Naive B cell (primary cell): Measurements from ENCODE around the gene SMAD3. TPM values are rescaled to one million over a fixed set of nuclear protein-coding genes. Genes with fewer than 3 reads are reported as not detected.
A peak's percentile ranks its signal among the peaks of the same experiment; 100 is the strongest.
"Not testable (repeated sequence)": the region's sequence is repeated elsewhere in the genome, so short reads cannot be mapped to it uniquely, and the experiment has no call there.

Experiments
- ATAC-seq, 2 donors: fragments of 150-1000 bp; cut with Tn5 transposase; 2 replicates each; pipeline ENCODE4 v1.10.0; 2021; ENCODE audit warnings: low read depth in 2 of 2, mild to moderate bottlenecking in 2 of 2, moderate library complexity in 2 of 2
- DNase-seq: peaks from one replicate; pipeline ENCODE4 v3.0.0; 2022
- H3K27ac Mint-ChIP-seq, 6 donors: one replicate each; pipeline ENCODE4 v1.8.0; 2020 to 2022; ENCODE audit warnings: mild to moderate bottlenecking in 6 of 6, mixed read lengths in 6 of 6, moderate library complexity in 5 of 6, inconsistent platforms in 2 of 6
- H3K27me3 Mint-ChIP-seq, 3 donors: one replicate each; pipeline ENCODE4 v1.8.0; 2021 to 2022; ENCODE audit warnings: mixed read lengths in 3 of 3, mild to moderate bottlenecking in 1 of 3
- H3K36me3 Mint-ChIP-seq, 2 donors: one replicate each; pipeline ENCODE4 v1.8.0; 2020 to 2022; ENCODE audit warnings: mixed read lengths in 2 of 2, inconsistent platforms in 1 of 2, mild to moderate bottlenecking in 1 of 2
- H3K4me1 Mint-ChIP-seq, 3 donors: one replicate each; pipeline ENCODE4 v1.8.0; 2020 to 2022; ENCODE audit warnings: mixed read lengths in 3 of 3, inconsistent platforms in 1 of 3, mild to moderate bottlenecking in 1 of 3, moderate library complexity in 1 of 3
- H3K4me3 Mint-ChIP-seq, 8 donors: one replicate each; pipeline ENCODE4 v1.8.0; 2020 to 2022; ENCODE audit warnings: mild to moderate bottlenecking in 8 of 8, mixed read lengths in 8 of 8, moderate library complexity in 8 of 8, inconsistent platforms in 2 of 8
- H3K9me3 Mint-ChIP-seq, 7 donors: one replicate each; pipeline ENCODE4 v1.8.0; 2020 to 2022; ENCODE audit warnings: mixed read lengths in 7 of 7, mild to moderate bottlenecking in 5 of 7, inconsistent platforms in 2 of 7, moderate library complexity in 1 of 7
- polyA plus RNA-seq, 6 donors: library from polyadenylated mRNA; unstranded; fragments of 300-500 nt; fragmentation: Illumina TruSeq; gene quantifications; one replicate each; pipeline ENCODE4 v1.2.3, GENCODE V29; 2021; ENCODE audit warnings: low read depth in 6 of 6

SMAD3 gene
- polyA plus RNA-seq, 6 donors from 2014 or later, result 34.7 to 68.7 (median 38.0) TPM

DNA sequence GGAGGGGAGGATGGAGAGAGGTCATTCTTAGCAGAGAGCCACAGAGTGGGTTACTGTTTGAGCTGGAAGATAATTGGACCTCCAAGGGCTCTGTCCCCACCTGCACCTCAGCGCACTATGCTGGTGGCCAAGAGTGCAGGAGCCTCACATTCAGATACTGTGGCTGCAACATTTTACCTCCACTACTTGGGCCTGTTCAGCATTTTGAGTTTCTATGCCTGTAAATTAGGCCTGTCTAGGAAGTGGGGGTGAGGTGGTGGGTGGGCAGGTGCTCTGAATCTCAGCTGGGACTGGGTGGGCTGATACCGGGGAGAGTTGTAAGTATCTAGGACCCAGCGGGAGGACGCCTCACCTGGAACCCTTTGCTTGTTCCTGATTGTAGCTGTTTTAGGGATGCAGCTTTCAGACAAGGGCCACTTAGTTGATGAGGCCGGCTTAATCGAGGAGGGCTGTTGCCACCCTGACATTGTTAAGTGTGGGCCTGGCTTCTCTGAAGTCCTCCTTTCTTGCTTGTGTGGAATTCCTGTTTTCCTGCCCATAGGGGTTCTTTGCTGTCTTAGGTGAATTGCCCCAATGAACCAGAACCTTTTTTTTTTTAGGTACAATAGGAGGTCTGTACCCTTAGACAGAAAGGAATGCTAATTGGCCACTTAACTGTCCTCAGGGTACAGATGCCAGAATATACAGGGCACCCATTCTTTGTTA, 83.8 kb downstream of the SMAD3 start:
- Mint-ChIP-seq H3K4me1 (peaks cover 79 to 90% (median 82%) of the 10 kb centered on the region in 3 donors), H3K36me3 (no peaks in the 10 kb centered on the region), H3K27ac (peak overlapping the region in 5 of 6 donors; percentile 50 to 88 (median 62)), H3K4me3 (peak overlapping the region in 7 of 8 donors; percentile 20 to 84 (median 67)), H3K9me3 (no peaks in the 10 kb centered on the region), H3K27me3 (no peaks in the 10 kb centered on the region)
- ATAC-seq (no peak), DNase-seq (no peak)

- H3K36me3 Mint-ChIP-seq, result no peaks in the 10 kb centered on the region
- H3K4me1 Mint-ChIP-seq, result peaks cover 79 to 90% (median 79%) of the 10 kb centered on the region in 3 donors
- no peaks in the 10 kb centered on the region for H3K27me3 Mint-ChIP-seq
- no peaks in the 10 kb centered on the region for H3K9me3 Mint-ChIP-seq
- H3K27ac Mint-ChIP-seq, result peak overlapping the region in 4 of 6 donors; percentile 28 to 94 (median 61)
- no peak for ATAC-seq
- peak overlapping the region in 3 of 8 donors; percentile 12 to 49 (median 26) for H3K4me3 Mint-ChIP-seq
- DNase-seq, result no peak
These were observed 84.3 kb downstream of the SMAD3 start for GRCh38 chr15:67149773-67150022.

- H3K27me3 Mint-ChIP-seq, result no peaks in the 10 kb centered on the region
- H3K27ac Mint-ChIP-seq, result peak overlapping the region in 5 of 6 donors; percentile 13 to 94 (median 86)
- no peaks in the 10 kb centered on the region for H3K9me3 Mint-ChIP-seq
- ATAC-seq (no peak), DNase-seq (no peak)
- H3K4me3 Mint-ChIP-seq, result peak overlapping the region in 5 of 8 donors; percentile 12 to 65 (median 26)
- no peaks in the 10 kb centered on the region for H3K36me3 Mint-ChIP-seq
- H3K4me1 Mint-ChIP-seq, result peaks cover 73 to 90% (median 74%) of the 10 kb centered on the region in 3 donors
These were observed 84.8 kb downstream of the SMAD3 start for GRCh38 chr15:67150023-67150860.

DNA sequence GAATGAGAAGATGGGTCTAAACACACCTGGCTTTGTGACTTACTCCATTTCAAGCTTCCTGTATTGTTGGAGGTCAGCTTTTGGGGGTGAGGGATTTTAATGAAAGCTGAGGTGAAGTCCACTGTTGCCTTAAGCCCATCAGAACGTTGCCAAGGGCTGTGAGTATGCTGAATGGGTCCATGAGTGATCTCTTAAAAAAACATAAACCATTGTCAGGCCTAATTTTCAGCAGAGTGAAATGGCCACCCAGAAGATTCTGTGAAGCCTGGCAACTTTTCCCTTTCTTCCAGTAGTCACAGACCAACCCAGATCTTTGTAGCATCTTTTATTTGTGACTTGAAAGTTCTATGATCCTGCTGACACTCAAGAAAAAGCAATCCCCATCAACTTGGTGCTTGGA, 87.0 kb downstream of the SMAD3 start:
- H3K4me1 Mint-ChIP-seq, result peaks cover 67 to 87% (median 70%) of the 10 kb centered on the region in 3 donors
- peaks cover 0 to 5% of the 10 kb centered on the region in 2 donors for H3K36me3 Mint-ChIP-seq
- H3K27ac Mint-ChIP-seq, result peak overlapping the region; percentile 48 to 83 (median 76)
- H3K9me3 Mint-ChIP-seq, result no peaks in the 10 kb centered on the region
- DNase-seq (no peak), ATAC-seq (no peak)
- H3K4me3 Mint-ChIP-seq, result peak overlapping the region in 6 of 8 donors; percentile 28 to 67 (median 39)
- H3K27me3 Mint-ChIP-seq, result no peaks in the 10 kb centered on the region

DNA sequence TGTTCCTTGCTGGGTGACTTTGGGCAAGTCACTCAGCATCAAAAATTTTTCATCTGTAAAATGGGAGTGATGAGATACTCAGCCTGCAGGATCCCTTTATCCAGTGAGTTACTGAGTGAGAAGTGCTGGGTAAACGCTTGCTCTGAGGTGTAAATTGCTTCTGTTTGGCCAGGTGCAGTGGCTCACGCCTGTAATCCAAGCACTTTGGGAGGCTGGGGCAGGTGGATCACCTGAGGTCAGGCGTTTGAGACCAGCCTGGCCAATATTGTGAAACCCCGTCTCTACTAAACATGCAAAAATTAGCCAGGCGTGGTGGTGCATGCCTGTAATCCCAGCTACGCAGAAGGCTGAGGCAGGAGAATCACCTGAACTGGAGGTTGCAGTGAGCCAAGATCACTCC, 87.6 kb downstream of the SMAD3 start:
- peaks cover 67 to 87% (median 70%) of the 10 kb centered on the region in 3 donors for H3K4me1 Mint-ChIP-seq
- DNase-seq, H3K27me3 Mint-ChIP-seq, H3K9me3 Mint-ChIP-seq, H3K36me3 Mint-ChIP-seq, ATAC-seq: not testable (repeated sequence)
- H3K4me3 Mint-ChIP-seq, result peak overlapping the region in 2 of 8 donors; percentile 28 to 36
- H3K27ac Mint-ChIP-seq, result peak overlapping the region in 3 of 6 donors; percentile 69 to 82 (median 71)

GRCh38 chr15:67154249-67154648, 88.8 kb downstream of the SMAD3 start:
- no peak for ATAC-seq
- Mint-ChIP-seq H3K36me3 (peaks cover 0 to 5% of the 10 kb centered on the region in 2 donors), H3K4me1 (peaks cover 62 to 86% (median 64%) of the 10 kb centered on the region in 3 donors), H3K9me3 (no peaks in the 10 kb centered on the region), H3K4me3 (no peak overlapping the region), H3K27ac (peak overlapping the region in 4 of 6 donors; percentile 37 to 84 (median 72)), H3K27me3 (no peaks in the 10 kb centered on the region)
- no peak for DNase-seq

GRCh38 chr15:67156426-67156825, 91.0 kb downstream of the SMAD3 start:
- Mint-ChIP-seq H3K27me3 (no peaks in the 10 kb centered on the region), H3K4me3 (no peak overlapping the region), H3K27ac (peak overlapping the region in 2 of 6 donors; percentile 59 to 86), H3K9me3 (no peaks in the 10 kb centered on the region), H3K4me1 (peaks cover 65 to 87% (median 71%) of the 10 kb centered on the region in 3 donors), H3K36me3 (peaks cover 0 to 5% of the 10 kb centered on the region in 2 donors)
- no peak for DNase-seq
- no peak for ATAC-seq

GRCh38 chr15:67156834-67157233, 91.4 kb downstream of the SMAD3 start:
- Mint-ChIP-seq H3K9me3 (no peaks in the 10 kb centered on the region), H3K27ac (peak overlapping the region in 2 of 6 donors; percentile 43 to 86), H3K36me3 (peaks cover 0 to 5% of the 10 kb centered on the region in 2 donors), H3K4me3 (peak overlapping the region in 1 of 8 donors; percentile 20), H3K4me1 (peaks cover 69 to 91% (median 75%) of the 10 kb centered on the region in 3 donors), H3K27me3 (no peaks in the 10 kb centered on the region)
- DNase-seq (no peak), ATAC-seq (no peak)

GRCh38 chr15:67157521-67158252, 92.3 kb downstream of the SMAD3 start:
- Mint-ChIP-seq H3K27me3 (no peaks in the 10 kb centered on the region), H3K27ac (peak overlapping the region; percentile 50 to 91 (median 88)), H3K9me3 (no peaks in the 10 kb centered on the region), H3K36me3 (peaks cover 0 to 5% of the 10 kb centered on the region in 2 donors), H3K4me1 (peaks cover 69 to 92% (median 75%) of the 10 kb centered on the region in 3 donors), H3K4me3 (peak overlapping the region in 4 of 8 donors; percentile 9 to 68 (median 55))
- ATAC-seq, result no peak
- DNase-seq, result no peak

GRCh38 chr15:67158367-67158766, 93.0 kb downstream of the SMAD3 start:
- ATAC-seq (no peak), DNase-seq (no peak)
- no peaks in the 10 kb centered on the region for H3K27me3 Mint-ChIP-seq
- no peaks in the 10 kb centered on the region for H3K9me3 Mint-ChIP-seq
- peaks cover 0 to 5% of the 10 kb centered on the region in 2 donors for H3K36me3 Mint-ChIP-seq
- peaks cover 70 to 93% (median 78%) of the 10 kb centered on the region in 3 donors for H3K4me1 Mint-ChIP-seq
- H3K27ac Mint-ChIP-seq, result peak overlapping the region in 4 of 6 donors; percentile 8 to 91 (median 88)
- peak overlapping the region in 1 of 8 donors; percentile 13 for H3K4me3 Mint-ChIP-seq

GRCh38 chr15:67161412-67161811, 96.0 kb downstream of the SMAD3 start:
- no peak for DNase-seq
- H3K9me3 Mint-ChIP-seq, result no peaks in the 10 kb centered on the region
- H3K27me3 Mint-ChIP-seq, result no peaks in the 10 kb centered on the region
- H3K4me1 Mint-ChIP-seq, result peaks cover 63 to 71% (median 63%) of the 10 kb centered on the region in 3 donors
- peaks cover 0 to 9% of the 10 kb centered on the region in 2 donors for H3K36me3 Mint-ChIP-seq
- ATAC-seq, result no peak
- peak overlapping the region in 5 of 6 donors; percentile 74 to 91 (median 82) for H3K27ac Mint-ChIP-seq
- peak overlapping the region in 1 of 8 donors; percentile 53 for H3K4me3 Mint-ChIP-seq

DNA sequence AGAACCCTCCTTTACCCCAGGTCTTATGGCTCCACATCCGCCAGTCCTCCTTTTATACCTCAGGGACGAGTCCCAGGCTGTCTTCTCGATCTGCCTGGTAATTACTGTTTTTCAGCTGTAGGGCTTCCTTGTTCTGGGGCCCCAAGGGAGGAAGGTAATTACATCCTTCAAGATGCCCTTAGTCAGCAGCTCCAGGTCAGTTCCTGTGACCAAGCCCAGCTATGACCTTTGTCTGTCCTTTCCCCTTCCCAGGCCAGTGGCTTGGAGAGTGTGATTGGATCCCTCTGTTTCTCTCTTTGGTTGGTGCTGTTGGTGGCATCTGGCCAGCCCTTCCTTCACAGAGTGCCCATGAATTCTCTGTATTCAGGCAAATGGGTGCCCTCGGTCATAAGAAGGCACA, 96.5 kb downstream of the SMAD3 start:
- Mint-ChIP-seq H3K4me1 (peaks cover 62 to 70% (median 63%) of the 10 kb centered on the region in 3 donors), H3K27me3 (no peaks in the 10 kb centered on the region), H3K27ac (peak overlapping the region; percentile 74 to 91 (median 82)), H3K4me3 (peak overlapping the region in 2 of 8 donors; percentile 8 to 45), H3K36me3 (peaks cover 0 to 11% of the 10 kb centered on the region in 2 donors), H3K9me3 (no peaks in the 10 kb centered on the region)
- ATAC-seq, result no peak
- no peak for DNase-seq

GRCh38 chr15:67163180-67163579, 97.8 kb downstream of the SMAD3 start:
- Mint-ChIP-seq H3K9me3 (no peaks in the 10 kb centered on the region), H3K27me3 (no peaks in the 10 kb centered on the region), H3K36me3 (peaks cover 0 to 16% of the 10 kb centered on the region in 2 donors), H3K4me3 (no peak overlapping the region), H3K27ac (peak overlapping the region in 4 of 6 donors; percentile 27 to 80 (median 68)), H3K4me1 (peaks cover 52 to 59% (median 53%) of the 10 kb centered on the region in 3 donors)
- DNase-seq (no peak), ATAC-seq (no peak)
